HepG2 (cell line): Measurements from ENCODE around the gene SYT1. TPM values are rescaled to one million over a fixed set of nuclear protein-coding genes. Genes with fewer than 3 reads are reported as not detected.

Source experiments
- ATAC-seq: fragments of 200-7000 bp; cut with Tn5 transposase; 3 replicates; pipeline ENCODE4 v1.9.1; 2020; ENCODE audit warnings: mild to moderate bottlenecking, moderate library complexity
- BruUV-seq: library from RNA; stranded (reverse); fragments of 400-500 nt; replicated peaks from 2 replicates; lab custom pipeline; 2021; lab: Mats Ljungman, UMichigan
- CTCF ChIA-PET: fragments of 300-600 bp; formaldehyde crosslinking; extraction: SDS; loops from one replicate; lab custom pipeline; 2021; ENCODE audit warnings: low total read pairs, inconsistent platforms, low intra/inter-chr PET ratio; lab: Yijun Ruan, JAX
- POLR2A ChIA-PET: fragments of 350-600 bp; sonication (Branson Sonifier 250); formaldehyde crosslinking; loops from one replicate; lab custom pipeline; 2020; ENCODE audit warnings: antibody characterized with exemption, inconsistent platforms; lab: Yijun Ruan, JAX
- DNase-seq: peaks from one replicate; pipeline ENCODE4 v3.0.0-alpha.2; 2015; ENCODE audit warnings: low spot score
- FAIRE-seq: peaks from 3 replicates; lab custom pipeline; 2011; peaks lifted over from hg19 to GRCh38; lab: Jason Lieb, UNC
- H2AFZ ChIP-seq: one replicate; pipeline ENCODE4 v1.6.1; 2011; ENCODE audit warnings: low read length, inconsistent platforms
- H3K27ac ChIP-seq: fragments of 300-600 bp; 3 replicates; pipeline ENCODE4 v1.8.0; 2011; ENCODE audit warnings: mixed run types, mild to moderate bottlenecking, mixed read lengths, low read length, inconsistent platforms; ENCODE audit not compliant: insufficient read depth; ENCODE audit errors: extremely low read length
- H3K27me3 ChIP-seq, 2 experiments: fragments of 200-600 bp in 1 of 2; 2 replicates in 1 of 2; 3 replicates in 1 of 2; pipeline versions ENCODE4 v1.6.0 to v1.8.0; 2011; ENCODE audit warnings: low read length in 2 of 2, mild to moderate bottlenecking in 2 of 2, moderate library complexity in 2 of 2, inconsistent platforms in 1 of 2; ENCODE audit not compliant: insufficient read depth in 2 of 2, control insufficient read depth in 1 of 2
- H3K36me3 ChIP-seq, 2 experiments: fragments of 200-600 bp in 1 of 2; replicated peaks in 1 of 2; 2 replicates in 1 of 2; 3 replicates in 1 of 2; pipeline versions ENCODE4 v1.5.1 to v1.8.0; 2011; ENCODE audit warnings: low read length in 2 of 2, inconsistent platforms in 1 of 2; ENCODE audit not compliant: insufficient read depth in 2 of 2, control insufficient read depth in 1 of 2
- H3K4me1 ChIP-seq: 2 replicates; pipeline ENCODE4 v1.5.1; 2012; ENCODE audit warnings: low read length, inconsistent platforms; ENCODE audit not compliant: insufficient read depth
- H3K4me2 ChIP-seq: 2 replicates; pipeline ENCODE4 v1.6.0; 2011; ENCODE audit warnings: low read depth, low read length, inconsistent platforms
- H3K4me3 ChIP-seq, 3 experiments: fragments of 200-600 bp in 1 of 3; sonication (generic), shearing (Covaris generic) in 1 of 3; replicated peaks in 1 of 3; 2 replicates each; pipeline ENCODE4 v1.5.1; 2011 to 2016; ENCODE audit warnings: low read length in 3 of 3, inconsistent platforms in 2 of 3, low read depth in 2 of 3, mild to moderate bottlenecking in 2 of 3, control low read depth in 1 of 3, mixed read lengths in 1 of 3; ENCODE audit not compliant: insufficient read depth in 1 of 3
- H3K79me2 ChIP-seq: one replicate; pipeline ENCODE4 v1.6.1; 2011; ENCODE audit warnings: low read length, inconsistent platforms; ENCODE audit not compliant: insufficient read depth
- H3K9ac ChIP-seq: 2 replicates; pipeline ENCODE4 v1.6.0; 2011; ENCODE audit warnings: mild to moderate bottlenecking, low read depth, low read length, inconsistent platforms; ENCODE audit not compliant: insufficient read depth
- H3K9me3 ChIP-seq: 2 replicates; pipeline ENCODE4 v1.5.1; 2012; ENCODE audit warnings: mild to moderate bottlenecking, low read length
- H4K20me1 ChIP-seq: 2 replicates; pipeline ENCODE4 v1.6.0; 2011; ENCODE audit warnings: inconsistent platforms, mild to moderate bottlenecking, low read length, moderate library complexity; ENCODE audit not compliant: insufficient read depth
- CC2D1A ChIP-seq: sonication (generic); formaldehyde crosslinking; IDR thresholded peaks from 2 replicates; pipeline ENCODE4 v1.8.1; 2023; ENCODE audit warnings: mild to moderate bottlenecking, missing genetic modification reagents
- ERF ChIP-seq: IDR thresholded peaks from 2 replicates; pipeline ENCODE4 v1.6.1; 2018; ENCODE audit warnings: missing biosample characterization, missing genetic modification reagents
- FOXP1 ChIP-seq, 2 experiments: fragments of 450-650 bp in 1 of 2; IDR thresholded peaks; 2 replicates each; pipeline ENCODE4 v1.6.1; 2017 to 2018; ENCODE audit warnings: antibody characterized with exemption in 1 of 2
- KDM6A ChIP-seq: IDR thresholded peaks from 2 replicates; pipeline ENCODE4 v1.6.1; 2016; ENCODE audit warnings: low read depth
- LCORL ChIP-seq, 2 experiments: fragments of 450-650 bp in 1 of 2; sonication (generic) in 1 of 2; formaldehyde crosslinking in 1 of 2; IDR thresholded peaks; 2 replicates each; pipeline versions ENCODE4 v1.5.0 to v1.6.1; 2017 to 2020; ENCODE audit warnings: antibody characterized with exemption in 1 of 2, missing genetic modification reagents in 1 of 2
- MIXL1 ChIP-seq: IDR thresholded peaks from 2 replicates; pipeline ENCODE4 v1.6.1; 2016
- NFE2L1 ChIP-seq: sonication (generic); formaldehyde crosslinking; IDR thresholded peaks from 2 replicates; pipeline ENCODE4 v1.4.0; 2020; ENCODE audit warnings: missing genetic modification reagents, mild to moderate bottlenecking, borderline replicate concordance
- NKX3-1 ChIP-seq: sonication (generic); formaldehyde crosslinking; IDR thresholded peaks from 2 replicates; pipeline ENCODE4 v1.5.0; 2020; ENCODE audit warnings: missing genetic modification reagents
- RXRB ChIP-seq: IDR thresholded peaks from 2 replicates; pipeline ENCODE4 v1.6.1; 2016; ENCODE audit warnings: borderline replicate concordance, missing genetic modification reagents, missing compliant biosample characterization
- SIX1 ChIP-seq: sonication (generic); formaldehyde crosslinking; IDR thresholded peaks from 2 replicates; pipeline ENCODE4 v1.4.0; 2020; ENCODE audit warnings: missing genetic modification reagents, borderline replicate concordance
- TGIF2 ChIP-seq: IDR thresholded peaks from 2 replicates; pipeline ENCODE4 v1.6.1; 2016; ENCODE audit warnings: control low read depth, missing compliant biosample characterization
- ZNF546 ChIP-seq: sonication (generic); formaldehyde crosslinking; conservative IDR thresholded peaks from 2 replicates; pipeline ENCODE4 v1.8.1; 2023; ENCODE audit warnings: mild to moderate bottlenecking, missing genetic modification reagents
- ZNF563 ChIP-seq: sonication (generic); formaldehyde crosslinking; IDR thresholded peaks from 2 replicates; pipeline ENCODE4 v1.8.0; 2022; ENCODE audit warnings: mild to moderate bottlenecking, moderate library complexity, missing genetic modification reagents
- ZNF567 ChIP-seq: sonication (generic); formaldehyde crosslinking; IDR thresholded peaks from 2 replicates; pipeline ENCODE4 v1.8.1; 2023; ENCODE audit warnings: mild to moderate bottlenecking, missing genetic modification reagents, borderline replicate concordance
- ZNF883 ChIP-seq: sonication (generic); formaldehyde crosslinking; IDR thresholded peaks from 2 replicates; pipeline ENCODE4 v1.5.1; 2020; ENCODE audit warnings: mild to moderate bottlenecking, missing genetic modification reagents; ENCODE audit errors: not compliant biosample characterization
- ZSCAN25 ChIP-seq: sonication (generic); formaldehyde crosslinking; IDR thresholded peaks from 2 replicates; pipeline ENCODE4 v1.8.0; 2022; ENCODE audit warnings: mild to moderate bottlenecking, missing genetic modification reagents
- WGBS: methylation state at CpG from one replicate; pipeline ENCODE4 v1.1.6; 2017; ENCODE audit warnings: low lambda C conversion rate; 5-methylcytosine and 5-hydroxymethylcytosine counted together
- in situ Hi-C: cut with HindIII; loops from 2 replicates; pipeline ENCODE4 v1.10.0; 2017; ENCODE audit warnings: low pct_unique_long_range_greater_than_20kb; ENCODE audit not compliant: extremely low pct_ligation_motif_present
- intact Hi-C: fragments of 100-400 bp; cut with micrococcal nuclease; formaldehyde crosslinking; loops from one replicate; pipeline ENCODE4 v1.10.0; 2022; ENCODE audit not compliant: unreplicated experiment
- polyA plus RNA-seq, 8 experiments: library from polyadenylated mRNA; depleted of rRNA in 3 of 8; stranded (reverse) in 7 of 8; unstranded in 1 of 8; fragments of >200 nt; fragmentation: Illumina TruSeq in 4 of 8; extraction: Trizol in 4 of 8; gene quantifications; 2 replicates each; pipeline versions ENCODE4 v1.2.1 to v1.2.3, GENCODE V29; 2011 to 2016; ENCODE audit warnings: low read depth in 4 of 8, missing spikeins in 1 of 8, mixed read lengths in 1 of 8; ENCODE audit not compliant: insufficient read depth in 1 of 8
- total RNA-seq, 5 experiments: library from RNA; depleted of rRNA; stranded (reverse); fragments of >200 nt; fragmentation: Illumina TruSeq; extraction: Trizol; gene quantifications; 2 replicates each; pipeline ENCODE4 v1.2.3, GENCODE V29; 2016; ENCODE audit warnings: low read depth in 1 of 5
- TF ChIP-seq, protein P1 (sequence below): sonication (generic); formaldehyde crosslinking; IDR thresholded peaks from 2 replicates; pipeline ENCODE4 v1.4.0; 2020; ENCODE audit warnings: missing genetic modification reagents, borderline replicate concordance
- TF ChIP-seq, protein P2 (sequence below): sonication (generic); formaldehyde crosslinking; IDR thresholded peaks from 2 replicates; pipeline ENCODE4 v1.8.0; 2022; ENCODE audit warnings: mild to moderate bottlenecking, missing genetic modification reagents; ENCODE audit not compliant: insufficient replicate concordance
- TF ChIP-seq, protein P3 (sequence below): IDR thresholded peaks from 2 replicates; pipeline ENCODE4 v1.6.1; 2012; ENCODE audit warnings: inconsistent platforms
- TF ChIP-seq, protein P4 (sequence below), 2 experiments: sonication (generic) in 1 of 2; formaldehyde crosslinking in 1 of 2; IDR thresholded peaks; 2 replicates each; pipeline versions ENCODE4 v1.5.1 to v1.6.1; 2011 to 2020; ENCODE audit warnings: borderline replicate concordance in 1 of 2, low read depth in 1 of 2, low read length in 1 of 2, mild to moderate bottlenecking in 1 of 2, missing genetic modification reagents in 1 of 2, moderate library complexity in 1 of 2

The SYT1 gene
- total and polyA plus RNA-seq, 2 of the 13 experiments (the other 11 are each of a cell fraction or from before 2014, with no cell fraction given), result not detected

DNA sequence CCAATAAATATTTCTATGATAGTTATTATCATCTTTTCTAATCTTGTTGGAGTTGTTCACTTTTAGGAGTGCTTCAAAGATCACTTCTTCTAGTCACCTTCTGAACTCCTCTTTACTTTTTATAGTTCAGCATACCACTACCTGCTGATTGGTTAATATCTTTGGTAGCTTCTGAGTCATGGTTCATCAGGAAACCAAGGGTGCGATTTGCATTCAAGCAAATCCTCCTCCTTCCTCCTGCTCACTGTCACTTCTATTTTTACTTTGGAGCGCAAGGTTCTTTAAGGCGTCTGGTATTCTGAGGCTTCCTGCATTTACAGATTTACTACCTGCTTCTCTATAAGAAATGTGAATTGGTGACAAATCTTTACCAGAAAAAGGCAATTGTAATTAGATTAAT is 24.0 kb downstream of the SYT1 start:
- Histone ChIP-seq H3K4me3 (no peak overlapping the region), H4K20me1 (no peaks in the 10 kb centered on the region), H3K4me2 (no peak overlapping the region), H3K36me3 (no peaks in the 10 kb centered on the region), H3K9me3 (no peaks in the 10 kb centered on the region), H2AFZ (no peak overlapping the region), H3K9ac (no peak overlapping the region), H3K27ac (no peak overlapping the region), H3K4me1 (no peaks in the 10 kb centered on the region), H3K79me2 (no peaks in the 10 kb centered on the region)
- ChIA-PET CTCF (no interaction called here), POLR2A (no interaction called here)
- no TSS peak for BruUV-seq
- ATAC-seq, result no peak
- no peak for DNase-seq
- WGBS, result 53% methylated on average over 3 of the region's 3 CpGs
- in situ Hi-C loops, result no loop called here
- intact Hi-C loops, result no loop called here
- TF ChIP-seq MIXL1 (no peak), CC2D1A (CRISPR knock-in tag) (no peak), KDM6A (CRISPR knock-in tag) (no peak), NFE2L1 (no peak), RXRB (CRISPR knock-in tag) (no peak), SIX1 (CRISPR knock-in tag) (no peak), TGIF2 (CRISPR knock-in tag) (no peak), ERF (CRISPR knock-in tag) (no peak), ZNF567 (no peak), ZNF546 (no peak), FOXP1 (IDR thresholded peaks at IDR 0.05) (no peak), FOXP1 (CRISPR knock-in tag; IDR thresholded peaks at IDR 0.05) (no peak), ZSCAN25 (CRISPR knock-in tag) (no peak), ZNF563 (no peak), LCORL (IDR thresholded peaks at IDR 0.05) (no peak), LCORL (CRISPR knock-in tag; IDR thresholded peaks at IDR 0.05) (no peak), ZNF883 (no peak), NKX3-1 (no peak)
- TF ChIP-seq, protein P1, sequence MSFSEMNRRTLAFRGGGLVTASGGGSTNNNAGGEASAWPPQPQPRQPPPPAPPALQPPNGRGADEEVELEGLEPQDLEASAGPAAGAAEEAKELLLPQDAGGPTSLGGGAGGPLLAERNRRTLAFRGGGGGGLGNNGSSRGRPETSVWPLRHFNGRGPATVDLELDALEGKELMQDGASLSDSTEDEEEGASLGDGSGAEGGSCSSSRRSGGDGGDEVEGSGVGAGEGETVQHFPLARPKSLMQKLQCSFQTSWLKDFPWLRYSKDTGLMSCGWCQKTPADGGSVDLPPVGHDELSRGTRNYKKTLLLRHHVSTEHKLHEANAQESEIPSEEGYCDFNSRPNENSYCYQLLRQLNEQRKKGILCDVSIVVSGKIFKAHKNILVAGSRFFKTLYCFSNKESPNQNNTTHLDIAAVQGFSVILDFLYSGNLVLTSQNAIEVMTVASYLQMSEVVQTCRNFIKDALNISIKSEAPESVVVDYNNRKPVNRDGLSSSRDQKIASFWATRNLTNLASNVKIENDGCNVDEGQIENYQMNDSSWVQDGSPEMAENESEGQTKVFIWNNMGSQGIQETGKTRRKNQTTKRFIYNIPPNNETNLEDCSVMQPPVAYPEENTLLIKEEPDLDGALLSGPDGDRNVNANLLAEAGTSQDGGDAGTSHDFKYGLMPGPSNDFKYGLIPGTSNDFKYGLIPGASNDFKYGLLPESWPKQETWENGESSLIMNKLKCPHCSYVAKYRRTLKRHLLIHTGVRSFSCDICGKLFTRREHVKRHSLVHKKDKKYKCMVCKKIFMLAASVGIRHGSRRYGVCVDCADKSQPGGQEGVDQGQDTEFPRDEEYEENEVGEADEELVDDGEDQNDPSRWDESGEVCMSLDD (CRISPR knock-in tag), result no peak
- TF ChIP-seq, protein P2, sequence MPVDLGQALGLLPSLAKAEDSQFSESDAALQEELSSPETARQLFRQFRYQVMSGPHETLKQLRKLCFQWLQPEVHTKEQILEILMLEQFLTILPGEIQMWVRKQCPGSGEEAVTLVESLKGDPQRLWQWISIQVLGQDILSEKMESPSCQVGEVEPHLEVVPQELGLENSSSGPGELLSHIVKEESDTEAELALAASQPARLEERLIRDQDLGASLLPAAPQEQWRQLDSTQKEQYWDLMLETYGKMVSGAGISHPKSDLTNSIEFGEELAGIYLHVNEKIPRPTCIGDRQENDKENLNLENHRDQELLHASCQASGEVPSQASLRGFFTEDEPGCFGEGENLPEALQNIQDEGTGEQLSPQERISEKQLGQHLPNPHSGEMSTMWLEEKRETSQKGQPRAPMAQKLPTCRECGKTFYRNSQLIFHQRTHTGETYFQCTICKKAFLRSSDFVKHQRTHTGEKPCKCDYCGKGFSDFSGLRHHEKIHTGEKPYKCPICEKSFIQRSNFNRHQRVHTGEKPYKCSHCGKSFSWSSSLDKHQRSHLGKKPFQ (CRISPR knock-in tag), result no peak
- TF ChIP-seq, protein P3, sequence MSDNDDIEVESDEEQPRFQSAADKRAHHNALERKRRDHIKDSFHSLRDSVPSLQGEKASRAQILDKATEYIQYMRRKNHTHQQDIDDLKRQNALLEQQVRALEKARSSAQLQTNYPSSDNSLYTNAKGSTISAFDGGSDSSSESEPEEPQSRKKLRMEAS, result no peak
- TF ChIP-seq, protein P4, sequence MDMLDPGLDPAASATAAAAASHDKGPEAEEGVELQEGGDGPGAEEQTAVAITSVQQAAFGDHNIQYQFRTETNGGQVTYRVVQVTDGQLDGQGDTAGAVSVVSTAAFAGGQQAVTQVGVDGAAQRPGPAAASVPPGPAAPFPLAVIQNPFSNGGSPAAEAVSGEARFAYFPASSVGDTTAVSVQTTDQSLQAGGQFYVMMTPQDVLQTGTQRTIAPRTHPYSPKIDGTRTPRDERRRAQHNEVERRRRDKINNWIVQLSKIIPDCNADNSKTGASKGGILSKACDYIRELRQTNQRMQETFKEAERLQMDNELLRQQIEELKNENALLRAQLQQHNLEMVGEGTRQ (IDR thresholded peaks at IDR 0.05; ENCODE audit: low read depth, low read length), result no peak
- TF ChIP-seq, protein P4 (CRISPR knock-in tag; IDR thresholded peaks at IDR 0.05; ENCODE audit: borderline replicate concordance), result no peak
- TF ChIP-seq, all 625 proteins: peak for 0
- no peak for FAIRE-seq
- H3K27me3 ChIP-seq, result no peaks in the 10 kb centered on the region
